Neural cell (in vitro differentiated cells): ENCODE measurements around the gene ARL6IP4. TPM values are rescaled to one million over a fixed set of nuclear protein-coding genes. Genes with fewer than 3 reads are reported as not detected.

Source experiments
- H2AFZ ChIP-seq: fragments of 200-600, 300-800 bp; sonication (generic), shearing (Covaris generic); 2 replicates; pipeline ENCODE4 v1.6.0; 2014; ENCODE audit warnings: low read depth, mild to moderate bottlenecking, antibody characterized with exemption, low read length, moderate library complexity
- H3F3A ChIP-seq: fragments of 200-600 bp; shearing (Covaris generic); 2 replicates; pipeline ENCODE4 v1.6.1; 2016; ENCODE audit warnings: mild to moderate bottlenecking, moderate library complexity, mixed read lengths, antibody characterized with exemption, low read length; ENCODE audit not compliant: insufficient read depth, poor library complexity, severe bottlenecking
- H3K27ac ChIP-seq: fragments of 200-600, 300-800 bp; sonication (generic), shearing (Covaris generic); 2 replicates; pipeline ENCODE4 v1.5.1; 2014; ENCODE audit warnings: mild to moderate bottlenecking, low read length, moderate library complexity
- H3K27me3 ChIP-seq: fragments of 300-800, 200-600 bp; sonication (generic), shearing (Covaris generic); 2 replicates; pipeline ENCODE4 v1.6.0; 2014; ENCODE audit warnings: mild to moderate bottlenecking, low read depth, low read length, moderate library complexity; ENCODE audit not compliant: insufficient read depth
- H3K36me3 ChIP-seq: fragments of 300-800, 200-600 bp; sonication (generic), shearing (Covaris generic); 2 replicates; pipeline ENCODE4 v1.5.1; 2014; ENCODE audit warnings: mild to moderate bottlenecking, antibody characterized with exemption, low read length, moderate library complexity; ENCODE audit not compliant: insufficient read depth
- H3K4me2 ChIP-seq: fragments of 300-800, 200-600 bp; sonication (generic), shearing (Covaris generic); 2 replicates; pipeline ENCODE4 v1.6.0; 2014; ENCODE audit warnings: mild to moderate bottlenecking, low read length
- H3K4me3 ChIP-seq: fragments of 300-800, 200-600 bp; sonication (generic), shearing (Covaris generic); 2 replicates; pipeline ENCODE4 v1.5.1; 2014; ENCODE audit warnings: mild to moderate bottlenecking, low read length, moderate library complexity
- H3K79me2 ChIP-seq: fragments of 200-600 bp; shearing (Covaris generic); replicated peaks from 2 replicates; pipeline ENCODE4 v1.6.0; 2014; ENCODE audit warnings: mild to moderate bottlenecking, low read length, moderate library complexity; ENCODE audit not compliant: insufficient read depth
- H3K9ac ChIP-seq: fragments of 300-800, 200-600 bp; sonication (generic), shearing (Covaris generic); 2 replicates; pipeline ENCODE4 v1.6.1; 2016; ENCODE audit warnings: mild to moderate bottlenecking, low read length, mixed read lengths
- H3K9me2 ChIP-seq: fragments of 200-600 bp; shearing (Covaris generic); 2 replicates; pipeline ENCODE4 v1.6.1; 2016; ENCODE audit warnings: mild to moderate bottlenecking, low read length, mixed read lengths; ENCODE audit not compliant: insufficient read depth
- H3K9me3 ChIP-seq: fragments of 200-600, 300-800 bp; sonication (generic), shearing (Covaris generic); 2 replicates; pipeline ENCODE4 v1.6.1; 2016; ENCODE audit warnings: mild to moderate bottlenecking, mixed run types, low read length, moderate library complexity, mixed read lengths
- H4K20me1 ChIP-seq: fragments of 200-600 bp; shearing (Covaris generic); 2 replicates; pipeline ENCODE4 v1.6.1; 2016; ENCODE audit warnings: mild to moderate bottlenecking, mixed run types; ENCODE audit not compliant: insufficient read depth
- CTCF ChIP-seq: fragments of 450-650 bp; IDR thresholded peaks from 2 replicates; pipeline ENCODE4 v1.5.1; 2014; ENCODE audit warnings: antibody characterized with exemption, mild to moderate bottlenecking, moderate library complexity; ENCODE audit not compliant: poor library complexity, severe bottlenecking
- EP300 ChIP-seq: fragments of 450-650 bp; conservative IDR thresholded peaks from 2 replicates; pipeline ENCODE4 v1.6.1; 2014; ENCODE audit warnings: antibody characterized with exemption, mild to moderate bottlenecking, moderate library complexity; ENCODE audit not compliant: poor library complexity, severe bottlenecking
- EZH2 ChIP-seq: fragments of 200-600, 300-800 bp; shearing (Covaris generic), sonication (generic); IDR thresholded peaks from 2 replicates; pipeline ENCODE4 v1.6.1; 2014; ENCODE audit warnings: antibody characterized with exemption, low read length, borderline replicate concordance, mild to moderate bottlenecking; ENCODE audit not compliant: insufficient read depth, poor library complexity, severe bottlenecking
- MXI1 ChIP-seq: fragments of 450-650 bp; conservative IDR thresholded peaks from 2 replicates; pipeline ENCODE4 v1.6.1; 2014; ENCODE audit warnings: antibody characterized with exemption, mild to moderate bottlenecking; ENCODE audit not compliant: poor library complexity, severe bottlenecking
- POLR2AphosphoS5 ChIP-seq: IDR thresholded peaks from 2 replicates; pipeline ENCODE4 v1.6.1; 2012
- RAD21 ChIP-seq: fragments of 450-650 bp; conservative IDR thresholded peaks from 2 replicates; pipeline ENCODE4 v1.6.1; 2014; ENCODE audit warnings: antibody characterized with exemption, mild to moderate bottlenecking, moderate library complexity
- SMC3 ChIP-seq: fragments of 450-650 bp; conservative IDR thresholded peaks from 2 replicates; pipeline ENCODE4 v1.6.1; 2014; ENCODE audit warnings: antibody characterized with exemption, mild to moderate bottlenecking, moderate library complexity; ENCODE audit not compliant: poor library complexity
- TAF1 ChIP-seq: IDR thresholded peaks from 2 replicates; pipeline ENCODE4 v1.6.1; 2012; ENCODE audit warnings: low read depth
- polyA plus RNA-seq: library from polyadenylated mRNA; depleted of rRNA; stranded (reverse); fragments of >200 nt; gene quantifications from 2 replicates; pipeline ENCODE4 v1.2.3, GENCODE V29; 2014
- TF ChIP-seq, protein P1 (sequence below): IDR thresholded peaks from 2 replicates; pipeline ENCODE4 v1.6.1; 2012; ENCODE audit warnings: borderline replicate concordance

ARL6IP4 gene
- polyA plus RNA-seq, 1 donor from 2014 or later = 190 TPM

GRCh38 chr12:122977655-122978392 is 2.7 kb upstream of the ARL6IP4 start:
- H3K9me2 ChIP-seq = no peaks in the 10 kb centered on the region
- no peaks in the 10 kb centered on the region for H3K9me3 ChIP-seq
- H3K9ac ChIP-seq = no peak overlapping the region
- no peak overlapping the region for H3K4me3 ChIP-seq
- H3K27ac ChIP-seq = no peak overlapping the region
- no peaks in the 10 kb centered on the region for H4K20me1 ChIP-seq
- no peaks in the 10 kb centered on the region for H3K27me3 ChIP-seq
- TF ChIP-seq EZH2 (no peak), POLR2AphosphoS5 (no peak), RAD21 (no peak), EP300 (no peak), SMC3 (no peak), TAF1 (no peak), CTCF (no peak), MXI1 (no peak)
- TF ChIP-seq, protein P1, sequence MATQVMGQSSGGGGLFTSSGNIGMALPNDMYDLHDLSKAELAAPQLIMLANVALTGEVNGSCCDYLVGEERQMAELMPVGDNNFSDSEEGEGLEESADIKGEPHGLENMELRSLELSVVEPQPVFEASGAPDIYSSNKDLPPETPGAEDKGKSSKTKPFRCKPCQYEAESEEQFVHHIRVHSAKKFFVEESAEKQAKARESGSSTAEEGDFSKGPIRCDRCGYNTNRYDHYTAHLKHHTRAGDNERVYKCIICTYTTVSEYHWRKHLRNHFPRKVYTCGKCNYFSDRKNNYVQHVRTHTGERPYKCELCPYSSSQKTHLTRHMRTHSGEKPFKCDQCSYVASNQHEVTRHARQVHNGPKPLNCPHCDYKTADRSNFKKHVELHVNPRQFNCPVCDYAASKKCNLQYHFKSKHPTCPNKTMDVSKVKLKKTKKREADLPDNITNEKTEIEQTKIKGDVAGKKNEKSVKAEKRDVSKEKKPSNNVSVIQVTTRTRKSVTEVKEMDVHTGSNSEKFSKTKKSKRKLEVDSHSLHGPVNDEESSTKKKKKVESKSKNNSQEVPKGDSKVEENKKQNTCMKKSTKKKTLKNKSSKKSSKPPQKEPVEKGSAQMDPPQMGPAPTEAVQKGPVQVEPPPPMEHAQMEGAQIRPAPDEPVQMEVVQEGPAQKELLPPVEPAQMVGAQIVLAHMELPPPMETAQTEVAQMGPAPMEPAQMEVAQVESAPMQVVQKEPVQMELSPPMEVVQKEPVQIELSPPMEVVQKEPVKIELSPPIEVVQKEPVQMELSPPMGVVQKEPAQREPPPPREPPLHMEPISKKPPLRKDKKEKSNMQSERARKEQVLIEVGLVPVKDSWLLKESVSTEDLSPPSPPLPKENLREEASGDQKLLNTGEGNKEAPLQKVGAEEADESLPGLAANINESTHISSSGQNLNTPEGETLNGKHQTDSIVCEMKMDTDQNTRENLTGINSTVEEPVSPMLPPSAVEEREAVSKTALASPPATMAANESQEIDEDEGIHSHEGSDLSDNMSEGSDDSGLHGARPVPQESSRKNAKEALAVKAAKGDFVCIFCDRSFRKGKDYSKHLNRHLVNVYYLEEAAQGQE = no peak
- H3K79me2 ChIP-seq = peaks cover 7% of the 10 kb centered on the region
- H3K36me3 ChIP-seq = no peaks in the 10 kb centered on the region
- H2AFZ ChIP-seq = no peak overlapping the region
- H3F3A ChIP-seq = no peaks in the 10 kb centered on the region
- H3K4me2 ChIP-seq = no peak overlapping the region

DNA sequence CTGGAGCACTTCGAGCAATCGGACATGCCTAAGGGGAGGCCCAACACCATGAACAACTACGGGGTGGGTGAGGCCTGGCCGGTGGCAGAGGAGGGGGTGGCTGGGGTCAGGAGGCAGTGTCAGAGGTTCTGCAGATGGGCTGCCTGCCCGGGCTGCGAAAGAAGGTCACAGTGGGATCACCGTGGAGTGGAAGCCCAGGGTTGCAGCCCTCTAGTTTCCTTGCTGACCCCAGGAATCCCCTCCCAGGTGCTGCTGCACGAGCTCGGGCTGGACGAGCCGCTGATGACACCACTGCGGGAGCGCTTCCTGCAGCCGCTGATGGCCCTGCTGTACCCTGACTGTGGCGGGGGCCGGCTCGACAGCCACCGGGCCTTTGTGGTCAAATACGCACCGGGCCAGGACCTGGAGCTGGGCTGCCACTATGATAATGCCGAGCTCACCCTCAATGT is 1.9 kb upstream of the ARL6IP4 start:
- no peaks in the 10 kb centered on the region for H4K20me1 ChIP-seq
- no peaks in the 10 kb centered on the region for H3K9me2 ChIP-seq
- no peaks in the 10 kb centered on the region for H3K9me3 ChIP-seq
- H3F3A ChIP-seq = no peaks in the 10 kb centered on the region
- H3K27ac ChIP-seq = no peak overlapping the region
- H3K79me2 ChIP-seq = peaks cover 7% of the 10 kb centered on the region
- no peaks in the 10 kb centered on the region for H3K36me3 ChIP-seq
- no peak overlapping the region for H3K4me3 ChIP-seq
- no peaks in the 10 kb centered on the region for H3K27me3 ChIP-seq
- no peak overlapping the region for H2AFZ ChIP-seq
- H3K4me2 ChIP-seq = no peak overlapping the region
- no peak overlapping the region for H3K9ac ChIP-seq
- TF ChIP-seq EZH2 (no peak), CTCF (no peak), TAF1 (no peak), POLR2AphosphoS5 (no peak), SMC3 (no peak), MXI1 (no peak), EP300 (no peak), RAD21 (no peak)
- TF ChIP-seq, protein P1 = no peak
